Pancreas (tissue), 10 donors: ENCODE results near the gene PFN2. TPM values are rescaled to one million over a fixed set of nuclear protein-coding genes. Genes with fewer than 3 reads are reported as not detected.

Source experiments
- ATAC-seq, 4 donors: fragments of 200-7000 bp; cut with Tn5 transposase; one replicate each; pipeline versions ENCODE4 v1.8.0 to v1.9.1; 2020; ENCODE audit warnings: mild to moderate bottlenecking in 4 of 4, moderate library complexity in 4 of 4
- DNase-seq, 6 donors: peaks; one replicate each; pipeline ENCODE4 v3.0.0-alpha.2; 2020
- FAIRE-seq: peaks from 2 replicates; lab custom pipeline; 2012; peaks lifted over from hg19 to GRCh38; lab: Jason Lieb, UNC
- H3K27ac ChIP-seq, 4 donors: fragments of 200-600 bp; sonication (generic); 1 replicate in 3 of 4; 2 replicates in 1 of 4; pipeline versions ENCODE4 v1.5.0 to v1.8.0; 2020
- H3K27me3 ChIP-seq, 4 donors: fragments of 200-600 bp; one replicate each; pipeline ENCODE4 v1.8.0; 2021
- H3K36me3 ChIP-seq, 3 donors: fragments of 200-600 bp; sonication (generic) in 1 of 3; one replicate each; pipeline versions ENCODE4 v1.5.0 to v1.8.0; 2020 to 2021
- H3K4me1 ChIP-seq, 3 donors: fragments of 200-600 bp; one replicate each; pipeline ENCODE4 v1.8.0; 2021
- H3K4me3 ChIP-seq, 4 donors: fragments of 200-600 bp; sonication (generic) in 2 of 4; one replicate each; pipeline versions ENCODE4 v1.5.0 to v1.8.0; 2020 to 2021
- H3K9me3 ChIP-seq, 4 donors: fragments of 200-600 bp; one replicate each; pipeline ENCODE4 v1.8.0; 2021
- CTCF ChIP-seq, 4 donors: fragments of 200-600 bp; sonication (generic) in 3 of 4; IDR thresholded peaks; one replicate each; pipeline versions ENCODE4 v1.5.0 to v1.8.0; 2021; ENCODE audit warnings: antibody characterized with exemption in 4 of 4
- WGBS, 2 donors: extraction: QIAGEN DNeasy Blood & Tissue Kit; methylation state at CpG; one replicate each; pipeline ENCODE4 v1.1.7; 2013; 5-methylcytosine and 5-hydroxymethylcytosine counted together
- intact Hi-C, 3 donors: fragments of 100-400 bp; cut with DNase I; formaldehyde crosslinking; loops; one replicate each; pipeline versions ENCODE4 v1.11.1 to v1.14.2; 2022
- polyA plus RNA-seq, 2 donors: library from polyadenylated mRNA; stranded (reverse); fragments of 200-250 nt; gene quantifications; one replicate each; pipeline ENCODE4 v1.2.3, GENCODE V29; 2013
- total RNA-seq, 6 donors: library from RNA; stranded (reverse); fragmentation: NEBNext Ultra II Directional in 4 of 6; extraction: Animal tissue kit (Norgen Biotek cat#: 25700) in 4 of 6; gene quantifications; one replicate each; pipeline versions ENCODE4 v1.2.1 to v1.2.4, GENCODE V29; 2021 to 2023
- donor health status: healthy with polysubstance abuse.
- donor health status: DM: no; HTN: no; CAD: no; lungs with moderate emphysema.
- donor health status: DM: no; HTN: no; CAD: no.
- donor health status: control.
- donor health status: control.
- donor health status: Bipolar disorder and iron deficiency.
- donor health status: DM: yes; HTN: yes; CAD: no.
- donor health status: DM: no; HTN: no; CAD: no.
- donor health status: DM: no; HTN: no; CAD: no.
- donor health status: DM: yes; HTN: yes; CAD: no.

PFN2 gene
- total and polyA plus RNA-seq, 8 donors: 31.8 to 109 (median 33.5) TPM

GRCh38 chr3:149919509-149919908, 51.2 kb downstream of the PFN2 start:
- Histone ChIP-seq H3K36me3 (no peaks in the 10 kb centered on the region), H3K4me3 (no peak overlapping the region), H3K4me1 (no peaks in the 10 kb centered on the region), H3K27me3 (no peaks in the 10 kb centered on the region), H3K9me3 (no peaks in the 10 kb centered on the region), H3K27ac (no peak overlapping the region)
- intact Hi-C loops: no loop called here
- no peak for TF ChIP-seq CTCF (IDR thresholded peaks at IDR 0.05)
- FAIRE-seq: no peak
- WGBS, 2 donors: 97 to 98% methylated on average over 3 of the region's 3 CpGs
- no peak for ATAC-seq
- no peak for DNase-seq

GRCh38 chr3:149917124-149917667, 53.5 kb downstream of the PFN2 start:
- 91 to 92% methylated on average over 5 of the region's 5 CpGs for WGBS, 2 donors
- FAIRE-seq: no peak
- intact Hi-C loops: no loop called here
- no peak for DNase-seq
- no peaks in the 10 kb centered on the region for H3K27me3 ChIP-seq
- H3K36me3 ChIP-seq: peaks cover 0 to 4% (median 0%) of the 10 kb centered on the region in 3 donors
- no peak overlapping the region for H3K4me3 ChIP-seq
- ATAC-seq: no peak
- no peak for TF ChIP-seq CTCF (IDR thresholded peaks at IDR 0.05)
- no peak overlapping the region for H3K27ac ChIP-seq
- H3K4me1 ChIP-seq: no peaks in the 10 kb centered on the region
- H3K9me3 ChIP-seq: no peaks in the 10 kb centered on the region

Other genes with a start within 250 kb of the PFN2 start
- gene COMMD2, start 218.4 kb downstream of the PFN2 start, total RNA-seq: 10 to 100 TPM in 5 of 6 donors, 1 to 10 TPM in 1; 9.0 to 19.2 (median 14.1) TPM
- 1 to 10 TPM; 4.4 to 8.4 TPM for gene COMMD2, start 218.4 kb downstream of the PFN2 start, polyA plus RNA-seq
- not detected for gene ANKUB1, start 178.3 kb downstream of the PFN2 start, total RNA-seq
- not detected for gene ANKUB1, start 178.3 kb downstream of the PFN2 start, polyA plus RNA-seq
- gene RNF13, start 157.7 kb downstream of the PFN2 start, total RNA-seq: 10 to 100 TPM; 28.9 to 51.9 (median 37.2) TPM
- gene RNF13, start 157.7 kb downstream of the PFN2 start, polyA plus RNA-seq: 10 to 100 TPM; 18.1 to 35.4 TPM